Activated CD4-positive, alpha-beta T cell treated with anti-CD3 and anti-CD28 coated beads for 36 hours (primary cell): ENCODE data around the gene KDM3B. TPM values are rescaled to one million over a fixed set of nuclear protein-coding genes. Genes with fewer than 3 reads are reported as not detected.
A peak's percentile ranks its signal among the peaks of the same experiment; 100 is the strongest.

ENCODE experiments used
- ATAC-seq: fragments of 200-7000 bp; cut with Tn5 transposase; one replicate; pipeline ENCODE4 v1.10.0; 2021; ENCODE audit warnings: mild to moderate bottlenecking, moderate library complexity
- CTCF ChIA-PET: fragments of 350-600 bp; sonication (Branson Sonifier 250); formaldehyde crosslinking; loops from one replicate; lab custom pipeline; 2021; ENCODE audit warnings: antibody characterized with exemption; lab: Charles Lee
- POLR2A ChIA-PET: fragments of 350-600 bp; sonication (Branson Sonifier 250); formaldehyde crosslinking; loops from one replicate; lab custom pipeline; 2021; ENCODE audit warnings: antibody characterized with exemption, inconsistent platforms; lab: Charles Lee
- DNase-seq: peaks from one replicate; pipeline ENCODE4 v3.0.0-alpha.2; 2020
- H3K27ac Mint-ChIP-seq: one replicate; pipeline ENCODE4 v1.8.0; 2021; ENCODE audit warnings: mixed read lengths
- H3K27me3 Mint-ChIP-seq: one replicate; pipeline ENCODE4 v1.8.0; 2021; ENCODE audit warnings: mixed read lengths
- H3K36me3 Mint-ChIP-seq: one replicate; pipeline ENCODE4 v1.8.0; 2021; ENCODE audit warnings: low read depth, mixed read lengths
- H3K4me1 Mint-ChIP-seq: one replicate; pipeline ENCODE4 v1.8.0; 2021; ENCODE audit warnings: mixed read lengths
- H3K4me3 Mint-ChIP-seq: one replicate; pipeline ENCODE4 v1.8.0; 2021; ENCODE audit warnings: mild to moderate bottlenecking, moderate library complexity, mixed read lengths
- H3K9me3 Mint-ChIP-seq: one replicate; pipeline ENCODE4 v1.8.0; 2021; ENCODE audit warnings: low read depth, mixed read lengths
- intact Hi-C, 2 experiments: fragments of 100-400 bp; cut with DNase I in 1 of 2; cut with micrococcal nuclease in 1 of 2; formaldehyde crosslinking; loops; one replicate each; pipeline versions ENCODE4 v1.14.2 to v1.15.1; 2022 to 2024; cut with DNase I, micrococcal nuclease
- total RNA-seq, 2 experiments: library from RNA; stranded (reverse); gene quantifications; one replicate each; pipeline ENCODE4 v1.2.3, GENCODE V29; 2021

KDM3B gene
- total RNA-seq, 2 experiments from 2014 or later, result 39.0 to 40.9 TPM

- DNase-seq (peak; percentile 51), ATAC-seq (no peak)
- Mint-ChIP-seq H3K27ac (peak overlapping the region; percentile 35), H3K4me1 (peaks cover 35% of the 10 kb centered on the region), H3K36me3 (peaks cover 29% of the 10 kb centered on the region), H3K27me3 (no peaks in the 10 kb centered on the region), H3K9me3 (no peaks in the 10 kb centered on the region), H3K4me3 (peak overlapping the region; percentile 77)
- ChIA-PET CTCF (interaction anchor here (1.0 to 3.0 kb wide), 6 partner anchors 11 to 36 kb away, joined by 3 to 12 read pairs (median 5); no protein-coding TSS in a partner anchor), POLR2A (interaction anchor here (0.6 to 2.8 kb wide), 7 partner anchors 15 to 1079 kb away, joined by 3 to 22 read pairs (median 5); partner anchors contain the start of genes ETF1 and HSPA9)
- intact Hi-C loops, result loop anchor here (10.0 kb wide), 3 partner anchors 728 to 1098 kb away; partner anchors contain the start of genes SIL1 (in 1 of the 2) and UBE2D2 (in 1 of the 2)
Observed at GRCh38 chr5:138466125-138466899, 113.8 kb downstream of the KDM3B start.

- Mint-ChIP-seq H3K27ac (peak overlapping the region; percentile 53), H3K36me3 (peaks cover 29% of the 10 kb centered on the region), H3K27me3 (no peaks in the 10 kb centered on the region), H3K4me3 (peak overlapping the region; percentile 77), H3K9me3 (no peaks in the 10 kb centered on the region), H3K4me1 (peaks cover 28% of the 10 kb centered on the region)
- DNase-seq, result no peak
- intact Hi-C loops, result loop anchor here (10.0 kb wide), 3 partner anchors 728 to 1098 kb away; partner anchors contain the start of genes SIL1 (in 1 of the 2) and UBE2D2 (in 1 of the 2)
- ChIA-PET POLR2A (interaction anchor here (0.6 to 1.4 kb wide), 4 partner anchors 14 to 464 kb away, joined by 3 to 11 read pairs (median 3); partner anchors contain the start of gene HSPA9), CTCF (interaction anchor here (0.9 to 3.0 kb wide), 4 partner anchors 12 to 38 kb away, joined by 3 to 12 read pairs (median 4); no protein-coding TSS in a partner anchor)
- ATAC-seq, result no peak
Observed at GRCh38 chr5:138466900-138467710, 114.6 kb downstream of the KDM3B start.

- intact Hi-C loops, result loop anchor here (10.0 kb wide), 3 partner anchors 727 to 1097 kb away; partner anchors contain the start of genes SIL1 (in 1 of the 2) and UBE2D2 (in 1 of the 2)
- Mint-ChIP-seq H3K27ac (peak overlapping the region; percentile 59), H3K9me3 (no peaks in the 10 kb centered on the region), H3K36me3 (peaks cover 29% of the 10 kb centered on the region), H3K4me3 (peak overlapping the region; percentile 77), H3K27me3 (no peaks in the 10 kb centered on the region), H3K4me1 (peaks cover 28% of the 10 kb centered on the region)
- POLR2A ChIA-PET, result interaction anchor here (0.6 kb wide), 1 partner anchor 465 kb away, joined by 3 read pairs; no protein-coding TSS in a partner anchor
- ATAC-seq (no peak), DNase-seq (no peak)
- CTCF ChIA-PET, result interaction anchor here (0.9 to 1.6 kb wide), 2 partner anchors 35 to 37 kb away, joined by 3 to 5 read pairs; no protein-coding TSS in a partner anchor
Observed at GRCh38 chr5:138467711-138468132, 115.2 kb downstream of the KDM3B start.

- peak overlapping the region; percentile 77 for H3K4me3 Mint-ChIP-seq
- ATAC-seq (no peak), DNase-seq (no peak)
- POLR2A ChIA-PET, result no interaction called here
- CTCF ChIA-PET, result interaction anchor here (0.9 to 1.6 kb wide), 3 partner anchors 34 to 37 kb away, joined by 3 to 5 read pairs (median 4); no protein-coding TSS in a partner anchor
- H3K4me1 Mint-ChIP-seq, result peaks cover 26% of the 10 kb centered on the region
- peak overlapping the region; percentile 59 for H3K27ac Mint-ChIP-seq
- no peaks in the 10 kb centered on the region for H3K9me3 Mint-ChIP-seq
- intact Hi-C loops, result loop anchor here (10.0 kb wide), 3 partner anchors 726 to 1096 kb away; partner anchors contain the start of genes SIL1 (in 1 of the 2) and UBE2D2 (in 1 of the 2)
- H3K36me3 Mint-ChIP-seq, result peaks cover 29% of the 10 kb centered on the region
- no peaks in the 10 kb centered on the region for H3K27me3 Mint-ChIP-seq
Observed at GRCh38 chr5:138468133-138468965, 115.9 kb downstream of the KDM3B start.

- DNase-seq (no peak), ATAC-seq (no peak)
- H3K4me3 Mint-ChIP-seq, result peak overlapping the region; percentile 77
- H3K4me1 Mint-ChIP-seq, result peaks cover 25% of the 10 kb centered on the region
- CTCF ChIA-PET, result interaction anchor here (0.6 to 1.4 kb wide), 2 partner anchors 33 to 91 kb away, joined by 3 to 4 read pairs; no protein-coding TSS in a partner anchor
- POLR2A ChIA-PET, result no interaction called here
- H3K9me3 Mint-ChIP-seq, result no peaks in the 10 kb centered on the region
- H3K36me3 Mint-ChIP-seq, result peaks cover 29% of the 10 kb centered on the region
- intact Hi-C loops, result loop anchor here (10.0 kb wide), 3 partner anchors 726 to 1096 kb away; partner anchors contain the start of genes SIL1 (in 1 of the 2) and UBE2D2 (in 1 of the 2)
- H3K27ac Mint-ChIP-seq, result peak overlapping the region; percentile 48
- H3K27me3 Mint-ChIP-seq, result no peaks in the 10 kb centered on the region
Observed at GRCh38 chr5:138468966-138469539, 116.6 kb downstream of the KDM3B start.

GRCh38 chr5:138469540-138470321, 117.2 kb downstream of the KDM3B start:
- intact Hi-C loops, result loop anchor here (10.0 kb wide), 3 partner anchors 725 to 1095 kb away; partner anchors contain the start of genes SIL1 (in 1 of the 2) and UBE2D2 (in 1 of the 2)
- Mint-ChIP-seq H3K4me1 (peaks cover 25% of the 10 kb centered on the region), H3K36me3 (peaks cover 29% of the 10 kb centered on the region), H3K27ac (no peak overlapping the region), H3K4me3 (no peak overlapping the region), H3K9me3 (no peaks in the 10 kb centered on the region), H3K27me3 (no peaks in the 10 kb centered on the region)
- ATAC-seq (no peak), DNase-seq (peak; percentile 17)
- ChIA-PET POLR2A (no interaction called here), CTCF (interaction anchor here (0.6 to 1.4 kb wide), 2 partner anchors 32 to 91 kb away, joined by 3 to 4 read pairs; no protein-coding TSS in a partner anchor)

GRCh38 chr5:138470322-138471051, 118.0 kb downstream of the KDM3B start:
- Mint-ChIP-seq H3K4me1 (peaks cover 25% of the 10 kb centered on the region), H3K27me3 (no peaks in the 10 kb centered on the region), H3K27ac (no peak overlapping the region), H3K9me3 (no peaks in the 10 kb centered on the region), H3K36me3 (peaks cover 27% of the 10 kb centered on the region), H3K4me3 (no peak overlapping the region)
- intact Hi-C loops, result no loop called here
- ATAC-seq, result no peak
- ChIA-PET CTCF (interaction anchor here (1.1 to 1.5 kb wide), 3 partner anchors 20 to 31 kb away, joined by 3 read pairs; partner anchors contain the start of gene REEP2), POLR2A (interaction anchor here (0.6 kb wide), 1 partner anchor 33 kb away, joined by 3 read pairs; no protein-coding TSS in a partner anchor)
- DNase-seq, result no peak

- POLR2A ChIA-PET, result interaction anchor here (0.6 kb wide), 1 partner anchor 32 kb away, joined by 3 read pairs; no protein-coding TSS in a partner anchor
- CTCF ChIA-PET, result interaction anchor here (1.1 to 1.5 kb wide), 3 partner anchors 19 to 32 kb away, joined by 3 read pairs; partner anchors contain the start of gene REEP2
- H3K27ac Mint-ChIP-seq, result no peak overlapping the region
- H3K27me3 Mint-ChIP-seq, result no peaks in the 10 kb centered on the region
- H3K9me3 Mint-ChIP-seq, result no peaks in the 10 kb centered on the region
- no peak overlapping the region for H3K4me3 Mint-ChIP-seq
- intact Hi-C loops, result no loop called here
- peaks cover 25% of the 10 kb centered on the region for H3K4me1 Mint-ChIP-seq
- DNase-seq (no peak), ATAC-seq (no peak)
- H3K36me3 Mint-ChIP-seq, result peaks cover 26% of the 10 kb centered on the region
Observed at GRCh38 chr5:138471052-138471361, 118.5 kb downstream of the KDM3B start.
